ENCODE measurements around the gene NID2. TPM values are rescaled to one million over a fixed set of nuclear protein-coding genes. Genes with fewer than 3 reads are reported as not detected.

The NID2 gene, protein sequence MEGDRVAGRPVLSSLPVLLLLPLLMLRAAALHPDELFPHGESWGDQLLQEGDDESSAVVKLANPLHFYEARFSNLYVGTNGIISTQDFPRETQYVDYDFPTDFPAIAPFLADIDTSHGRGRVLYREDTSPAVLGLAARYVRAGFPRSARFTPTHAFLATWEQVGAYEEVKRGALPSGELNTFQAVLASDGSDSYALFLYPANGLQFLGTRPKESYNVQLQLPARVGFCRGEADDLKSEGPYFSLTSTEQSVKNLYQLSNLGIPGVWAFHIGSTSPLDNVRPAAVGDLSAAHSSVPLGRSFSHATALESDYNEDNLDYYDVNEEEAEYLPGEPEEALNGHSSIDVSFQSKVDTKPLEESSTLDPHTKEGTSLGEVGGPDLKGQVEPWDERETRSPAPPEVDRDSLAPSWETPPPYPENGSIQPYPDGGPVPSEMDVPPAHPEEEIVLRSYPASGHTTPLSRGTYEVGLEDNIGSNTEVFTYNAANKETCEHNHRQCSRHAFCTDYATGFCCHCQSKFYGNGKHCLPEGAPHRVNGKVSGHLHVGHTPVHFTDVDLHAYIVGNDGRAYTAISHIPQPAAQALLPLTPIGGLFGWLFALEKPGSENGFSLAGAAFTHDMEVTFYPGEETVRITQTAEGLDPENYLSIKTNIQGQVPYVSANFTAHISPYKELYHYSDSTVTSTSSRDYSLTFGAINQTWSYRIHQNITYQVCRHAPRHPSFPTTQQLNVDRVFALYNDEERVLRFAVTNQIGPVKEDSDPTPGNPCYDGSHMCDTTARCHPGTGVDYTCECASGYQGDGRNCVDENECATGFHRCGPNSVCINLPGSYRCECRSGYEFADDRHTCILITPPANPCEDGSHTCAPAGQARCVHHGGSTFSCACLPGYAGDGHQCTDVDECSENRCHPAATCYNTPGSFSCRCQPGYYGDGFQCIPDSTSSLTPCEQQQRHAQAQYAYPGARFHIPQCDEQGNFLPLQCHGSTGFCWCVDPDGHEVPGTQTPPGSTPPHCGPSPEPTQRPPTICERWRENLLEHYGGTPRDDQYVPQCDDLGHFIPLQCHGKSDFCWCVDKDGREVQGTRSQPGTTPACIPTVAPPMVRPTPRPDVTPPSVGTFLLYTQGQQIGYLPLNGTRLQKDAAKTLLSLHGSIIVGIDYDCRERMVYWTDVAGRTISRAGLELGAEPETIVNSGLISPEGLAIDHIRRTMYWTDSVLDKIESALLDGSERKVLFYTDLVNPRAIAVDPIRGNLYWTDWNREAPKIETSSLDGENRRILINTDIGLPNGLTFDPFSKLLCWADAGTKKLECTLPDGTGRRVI (N-terminal part only)
- total RNA-seq, result 1.1 and 3.1 TPM in 2 replicates

DNA sequence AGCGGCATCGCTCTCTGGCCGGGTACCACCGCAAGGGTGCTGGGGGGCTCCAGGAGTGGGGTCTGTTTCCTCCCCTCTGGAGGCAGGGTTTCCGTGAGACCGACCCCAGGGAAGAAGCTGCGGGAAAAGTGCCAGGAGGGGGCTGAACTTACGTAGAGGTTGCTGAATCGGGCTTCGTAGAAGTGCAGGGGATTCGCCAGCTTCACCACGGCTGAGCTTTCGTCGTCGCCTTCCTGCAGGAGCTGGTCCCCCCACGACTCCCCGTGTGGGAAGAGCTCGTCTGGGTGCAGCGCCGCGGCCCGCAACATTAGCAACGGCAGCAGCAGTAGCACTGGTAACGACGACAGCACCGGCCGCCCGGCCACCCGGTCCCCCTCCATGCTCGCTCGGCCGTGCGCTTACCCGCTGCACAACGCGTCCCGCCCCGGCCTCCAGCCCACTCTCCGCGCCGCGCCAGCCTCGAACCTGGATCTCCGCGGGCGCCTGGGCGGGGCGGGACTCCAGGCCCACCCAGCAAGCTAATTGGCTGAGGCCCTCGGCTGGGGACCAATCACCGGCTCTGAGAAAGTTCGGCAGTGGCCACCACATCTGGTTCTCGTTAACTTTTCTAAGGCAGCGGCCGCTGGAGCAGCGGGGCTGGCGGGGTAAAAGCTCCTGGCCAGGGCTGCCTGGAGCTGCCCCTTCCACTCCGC is at the start of gene NID2:
TSS of gene NID2 (minus strand) at position 445 of the 692 bp plus-strand sequence. CDS start at position 380, 65 bp downstream.

GRCh38 chr14:51989293-51990234 is 79.3 kb downstream of the NID2 start, which contains the start of gene RTRAF:
TSS of gene RTRAF (plus strand) at chr14:51989546. CDS start at chr14:51989640, 94 bp downstream.

Other genes with a start within 250 kb of the NID2 start
- 0.24 TPM in 1 of 2 replicates, not detected in the other for gene GNG2, start 208.4 kb downstream of the NID2 start, total RNA-seq
- 55.7 and 78.4 TPM in 2 replicates for gene RTRAF, start 79.5 kb downstream of the NID2 start, total RNA-seq
- under 0.01 TPM in 1 of 2 replicates, not detected in the other for gene PTGDR, start 198.6 kb upstream of the NID2 start, total RNA-seq
- 2.4 TPM in 1 of 2 replicates, not detected in the other for gene PTGER2, start 245.3 kb upstream of the NID2 start, total RNA-seq